Fibroblast of mammary gland (primary cell): ENCODE measurements around the gene PGBD5.

Experiments
- DNase-seq: peaks from one replicate; pipeline ENCODE4 v3.0.0-alpha.2; 2010; ENCODE audit warnings: low read depth
- H3K4me3 ChIP-seq: 2 replicates; pipeline ENCODE4 v1.5.1; 2011; ENCODE audit warnings: low read depth, mild to moderate bottlenecking, low read length, moderate library complexity; ENCODE audit not compliant: control insufficient read depth
- CTCF ChIP-seq: conservative IDR thresholded peaks from 2 replicates; pipeline ENCODE4 v1.5.1; 2011; ENCODE audit warnings: low read depth, low read length, inconsistent platforms; ENCODE audit not compliant: control insufficient read depth, insufficient read depth

Gene PGBD5

GRCh38 chr1:230385930-230386329, 40.2 kb downstream of the PGBD5 start:
- TF ChIP-seq CTCF, result no peak
- no peak for DNase-seq
- H3K4me3 ChIP-seq, result no peak overlapping the region

GRCh38 chr1:230385158-230385450, 41.0 kb downstream of the PGBD5 start:
- H3K4me3 ChIP-seq, result no peak overlapping the region
- no peak for TF ChIP-seq CTCF

GRCh38 chr1:230384380-230385157, 41.6 kb downstream of the PGBD5 start:
- DNase-seq, result no peak
- no peak overlapping the region for H3K4me3 ChIP-seq
- TF ChIP-seq CTCF, result no peak

More at GRCh38 chr1:230385158-230385450, 41.0 kb downstream of the PGBD5 start:
- no peak for DNase-seq

GRCh38 chr1:230383425-230383824, 42.7 kb downstream of the PGBD5 start:
- no peak for TF ChIP-seq CTCF
- DNase-seq, result no peak
- no peak overlapping the region for H3K4me3 ChIP-seq

GRCh38 chr1:230382001-230382491, 44.1 kb downstream of the PGBD5 start:
- no peak for DNase-seq
- H3K4me3 ChIP-seq, result no peak overlapping the region
- TF ChIP-seq CTCF, result no peak

GRCh38 chr1:230381585-230381984, 44.5 kb downstream of the PGBD5 start:
- DNase-seq, result no peak
- TF ChIP-seq CTCF, result no peak
- no peak overlapping the region for H3K4me3 ChIP-seq

GRCh38 chr1:230381049-230381467, 45.1 kb downstream of the PGBD5 start:
- no peak for DNase-seq
- TF ChIP-seq CTCF, result no peak
- H3K4me3 ChIP-seq, result no peak overlapping the region
